ENCODE results near the gene MS4A1. TPM values are rescaled to one million over a fixed set of nuclear protein-coding genes. Genes with fewer than 3 reads are reported as not detected.
"Not testable (repeated sequence)": the region's sequence is repeated elsewhere in the genome, so short reads cannot be mapped to it uniquely, and the experiment has no call there.

Gene MS4A1
- total RNA-seq, 1 donor from 2014 or later, result not detected

GRCh38 chr11:60431251-60431650, 24.4 kb upstream of the MS4A1 start:
- Mint-ChIP-seq H3K9me3 (no peaks in the 10 kb centered on the region), H3K4me1 (ENCODE audit: unreplicated experiment) (no peaks in the 10 kb centered on the region), H3K36me3 (no peaks in the 10 kb centered on the region), H3K4me3 (no peak overlapping the region), H3K27me3 (no peaks in the 10 kb centered on the region), H3K27ac (no peak overlapping the region)
- TF ChIP-seq CTCF (conservative IDR thresholded peaks at IDR 0.05), result no peak
- no peak for DNase-seq (ENCODE audit: extremely low spot score, unreplicated experiment)

GRCh38 chr11:60433401-60433800, 22.2 kb upstream of the MS4A1 start:
- H3K4me3 Mint-ChIP-seq, result no peak overlapping the region
- TF ChIP-seq CTCF (conservative IDR thresholded peaks at IDR 0.05), result no peak
- no peaks in the 10 kb centered on the region for H3K36me3 Mint-ChIP-seq
- DNase-seq (ENCODE audit: extremely low spot score, unreplicated experiment), result no peak
- no peak overlapping the region for H3K27ac Mint-ChIP-seq
- H3K27me3 Mint-ChIP-seq, result no peaks in the 10 kb centered on the region
- H3K4me1 Mint-ChIP-seq (ENCODE audit: unreplicated experiment), result no peaks in the 10 kb centered on the region
- H3K9me3 Mint-ChIP-seq, result no peaks in the 10 kb centered on the region

- H3K36me3 Mint-ChIP-seq, result no peaks in the 10 kb centered on the region
- H3K4me3 Mint-ChIP-seq, result no peak overlapping the region
Observed at GRCh38 chr11:60447070-60447469, 8.6 kb upstream of the MS4A1 start.

GRCh38 chr11:60447846-60448245, 7.8 kb upstream of the MS4A1 start:
- no peak for TF ChIP-seq CTCF (conservative IDR thresholded peaks at IDR 0.05)
- Mint-ChIP-seq H3K9me3 (no peaks in the 10 kb centered on the region), H3K4me3 (no peak overlapping the region), H3K36me3 (no peaks in the 10 kb centered on the region), H3K4me1 (ENCODE audit: unreplicated experiment) (no peaks in the 10 kb centered on the region), H3K27me3 (no peaks in the 10 kb centered on the region), H3K27ac (no peak overlapping the region)
- DNase-seq (ENCODE audit: extremely low spot score, unreplicated experiment), result no peak

More at GRCh38 chr11:60447070-60447469, 8.6 kb upstream of the MS4A1 start:
- Mint-ChIP-seq H3K27me3 (no peaks in the 10 kb centered on the region), H3K4me1 (ENCODE audit: unreplicated experiment) (no peaks in the 10 kb centered on the region), H3K9me3 (no peaks in the 10 kb centered on the region), H3K27ac (no peak overlapping the region)
- TF ChIP-seq CTCF (conservative IDR thresholded peaks at IDR 0.05), result no peak
- DNase-seq (ENCODE audit: extremely low spot score, unreplicated experiment), result no peak

- not testable (repeated sequence) for H3K9me3 Mint-ChIP-seq; DNase-seq (ENCODE audit: extremely low spot score, unreplicated experiment); H3K4me1 Mint-ChIP-seq (ENCODE audit: unreplicated experiment); H3K36me3 Mint-ChIP-seq; H3K27ac Mint-ChIP-seq; H3K27me3 Mint-ChIP-seq; H3K4me3 Mint-ChIP-seq
Observed at GRCh38 chr11:60451185-60451584, 4.5 kb upstream of the MS4A1 start.

GRCh38 chr11:60454212-60454611, 1.4 kb upstream of the MS4A1 start:
- no peak overlapping the region for H3K27ac Mint-ChIP-seq
- DNase-seq (ENCODE audit: extremely low spot score, unreplicated experiment), result no peak
- no peak overlapping the region for H3K4me3 Mint-ChIP-seq
- H3K36me3 Mint-ChIP-seq, result no peaks in the 10 kb centered on the region
- H3K4me1 Mint-ChIP-seq (ENCODE audit: unreplicated experiment), result no peaks in the 10 kb centered on the region
- no peaks in the 10 kb centered on the region for H3K9me3 Mint-ChIP-seq
- H3K27me3 Mint-ChIP-seq, result peaks cover 5% of the 10 kb centered on the region
- no peak for TF ChIP-seq CTCF (conservative IDR thresholded peaks at IDR 0.05)

Measured in type B pancreatic cell (in vitro differentiated cells).